CD8-positive, alpha-beta memory T cell (primary cell): ENCODE measurements around the gene DGKD. TPM values are rescaled to one million over a fixed set of nuclear protein-coding genes. Genes with fewer than 3 reads are reported as not detected.
A peak's percentile ranks its signal among the peaks of the same experiment; 100 is the strongest.

Source experiments
- CTCF ChIA-PET: fragments of 350-600 bp; sonication (Branson Sonifier 250); formaldehyde crosslinking; loops from one replicate; lab custom pipeline; 2021; ENCODE audit warnings: antibody characterized with exemption; lab: Charles Lee
- POLR2A ChIA-PET: fragments of 350-600 bp; sonication (Branson Sonifier 250); formaldehyde crosslinking; loops from one replicate; lab custom pipeline; 2021; ENCODE audit warnings: antibody characterized with exemption; lab: Charles Lee
- DNase-seq, 5 donors: peaks; one replicate each; pipeline versions ENCODE4 v3.0.0 to v3.0.0-alpha.2; 2020 to 2022; ENCODE audit warnings: mixed read lengths in 1 of 5
- H3K27ac ChIP-seq: one replicate; pipeline ENCODE4 v1.7.0; 2013; ENCODE audit warnings: low read depth, mild to moderate bottlenecking, low read length, moderate library complexity
- H3K27me3 ChIP-seq: 2 replicates; pipeline ENCODE4 v1.7.0; 2013; ENCODE audit warnings: low read length, mild to moderate bottlenecking; ENCODE audit not compliant: insufficient read depth, poor library complexity, severe bottlenecking
- H3K36me3 ChIP-seq: 2 replicates; pipeline ENCODE4 v1.7.0; 2013; ENCODE audit warnings: mild to moderate bottlenecking, low read length, moderate library complexity; ENCODE audit not compliant: insufficient read depth
- H3K4me1 ChIP-seq: 2 replicates; pipeline ENCODE4 v1.7.0; 2013; ENCODE audit warnings: mild to moderate bottlenecking, low read length, moderate library complexity; ENCODE audit not compliant: insufficient read depth
- H3K4me3 ChIP-seq: 2 replicates; pipeline ENCODE4 v1.7.0; 2013; ENCODE audit warnings: mild to moderate bottlenecking, low read length
- H3K9me3 ChIP-seq: 2 replicates; pipeline ENCODE4 v1.7.0; 2013; ENCODE audit warnings: mild to moderate bottlenecking, low read length
- H3K27ac Mint-ChIP-seq, 8 donors: one replicate each; pipeline ENCODE4 v1.8.0; 2020 to 2021; ENCODE audit warnings: mixed read lengths in 8 of 8, mild to moderate bottlenecking in 6 of 8, inconsistent platforms in 3 of 8, moderate library complexity in 3 of 8
- H3K27me3 Mint-ChIP-seq, 2 donors: one replicate each; pipeline ENCODE4 v1.8.0; 2020 to 2021; ENCODE audit warnings: mixed read lengths in 2 of 2, mild to moderate bottlenecking in 1 of 2, moderate library complexity in 1 of 2
- H3K36me3 Mint-ChIP-seq, 3 donors: one replicate each; pipeline ENCODE4 v1.8.0; 2020 to 2021; ENCODE audit warnings: mixed read lengths in 3 of 3, inconsistent platforms in 1 of 3, mild to moderate bottlenecking in 1 of 3
- H3K4me1 Mint-ChIP-seq, 3 donors: one replicate each; pipeline ENCODE4 v1.8.0; 2020 to 2021; ENCODE audit warnings: mixed read lengths in 3 of 3, inconsistent platforms in 1 of 3, mild to moderate bottlenecking in 1 of 3
- H3K4me3 Mint-ChIP-seq, 7 donors: one replicate each; pipeline ENCODE4 v1.8.0; 2020 to 2021; ENCODE audit warnings: mixed read lengths in 7 of 7, mild to moderate bottlenecking in 6 of 7, moderate library complexity in 4 of 7, inconsistent platforms in 2 of 7
- H3K9me3 Mint-ChIP-seq, 5 donors: one replicate each; pipeline ENCODE4 v1.8.0; 2020 to 2022; ENCODE audit warnings: mixed read lengths in 5 of 5, mild to moderate bottlenecking in 3 of 5, moderate library complexity in 2 of 5, inconsistent platforms in 1 of 5
- polyA plus RNA-seq: library from polyadenylated mRNA; unstranded; fragments of 300-500 nt; fragmentation: Illumina TruSeq; gene quantifications from one replicate; pipeline ENCODE4 v1.2.3, GENCODE V29; 2021
- total RNA-seq, 2 experiments: library from RNA; stranded (reverse); gene quantifications; one replicate each; pipeline ENCODE4 v1.2.3, GENCODE V29; 2021

The DGKD gene
- total and polyA plus RNA-seq, 3 experiments from 2014 or later: 32.6 to 61.9 (median 54.2) TPM

DNA sequence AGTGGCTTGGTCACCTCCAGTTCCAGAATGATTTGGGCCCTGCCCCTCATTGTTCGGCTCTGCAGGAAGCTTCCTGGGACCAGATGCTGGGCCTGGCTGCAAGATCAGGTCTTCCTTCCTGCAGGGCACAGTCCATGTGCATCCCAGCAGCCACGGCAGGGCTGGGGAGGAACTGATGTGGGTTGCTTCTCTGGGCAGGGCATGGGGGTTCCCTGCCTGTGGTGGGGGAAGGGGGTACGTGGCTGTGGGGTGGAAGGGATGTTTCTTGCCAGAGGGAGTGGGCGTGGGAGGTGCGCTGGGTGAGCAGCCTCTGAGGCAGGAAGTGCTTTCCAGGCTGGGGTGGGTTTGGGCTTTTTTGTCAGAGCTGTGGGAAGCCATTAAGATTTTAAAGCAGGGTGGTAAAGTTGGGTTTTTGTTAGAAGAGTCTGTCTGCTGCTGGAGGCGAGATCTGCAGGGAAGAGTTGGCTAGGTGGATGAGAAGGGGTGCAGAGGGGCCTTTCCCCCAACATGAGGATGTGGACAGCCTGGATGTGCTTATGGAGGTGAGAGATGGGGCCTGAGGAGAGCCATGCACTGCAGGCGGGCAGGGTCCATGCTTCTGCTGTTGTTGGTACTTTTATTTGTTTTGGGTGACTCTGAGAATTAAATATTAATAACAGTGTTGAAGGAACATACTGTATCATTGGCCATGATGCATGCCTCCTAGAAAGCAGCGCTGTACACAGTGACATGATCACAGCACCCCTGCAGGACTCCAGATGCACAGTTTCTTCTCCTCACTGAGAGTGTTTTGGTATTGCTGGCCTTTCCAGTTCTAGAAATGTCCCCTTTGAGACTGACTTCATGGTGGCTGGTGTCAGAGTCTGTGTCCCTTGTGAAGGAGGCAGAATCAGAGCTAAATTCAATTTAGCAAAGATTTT lies 45.3 kb downstream of the DGKD start:
- peak in 2 of 5 donors; percentile 21 to 69 for DNase-seq
- no peaks in the 10 kb centered on the region for H3K27me3 Mint-ChIP-seq
- Histone ChIP-seq H3K9me3 (no peaks in the 10 kb centered on the region), H3K27ac (no peak overlapping the region), H3K4me1 (peaks cover 51% of the 10 kb centered on the region), H3K4me3 (peak overlapping the region; percentile 15), H3K27me3 (no peaks in the 10 kb centered on the region), H3K36me3 (no peaks in the 10 kb centered on the region)
- CTCF ChIA-PET: interaction anchor here (1.6 to 11.2 kb wide), 3 partner anchors 20 to 66 kb away, joined by 4 to 239 read pairs (median 151); no protein-coding TSS in a partner anchor
- H3K4me1 Mint-ChIP-seq: peaks cover 57 to 76% (median 58%) of the 10 kb centered on the region in 3 donors
- peak overlapping the region in 6 of 7 donors; percentile 29 to 68 (median 38) for H3K4me3 Mint-ChIP-seq
- H3K9me3 Mint-ChIP-seq: no peaks in the 10 kb centered on the region
- H3K36me3 Mint-ChIP-seq: peaks cover 6 to 50% (median 11%) of the 10 kb centered on the region in 3 donors
- POLR2A ChIA-PET: no interaction called here
- H3K27ac Mint-ChIP-seq: peak overlapping the region; percentile 2 to 95 (median 80)

- no peaks in the 10 kb centered on the region for H3K27me3 Mint-ChIP-seq
- DNase-seq: no peak
- Histone ChIP-seq H3K4me3 (peak overlapping the region; percentile 15), H3K4me1 (peaks cover 49% of the 10 kb centered on the region), H3K27me3 (no peaks in the 10 kb centered on the region), H3K9me3 (no peaks in the 10 kb centered on the region), H3K36me3 (no peaks in the 10 kb centered on the region), H3K27ac (no peak overlapping the region)
- peak overlapping the region; percentile 52 to 97 (median 80) for H3K27ac Mint-ChIP-seq
- ChIA-PET CTCF (interaction anchor here (0.6 to 11.2 kb wide), 4 partner anchors 9 to 47 kb away, joined by 3 to 239 read pairs (median 77); no protein-coding TSS in a partner anchor), POLR2A (no interaction called here)
- H3K4me1 Mint-ChIP-seq: peaks cover 54 to 74% (median 56%) of the 10 kb centered on the region in 3 donors
- peak overlapping the region in 6 of 7 donors; percentile 27 to 69 (median 40) for H3K4me3 Mint-ChIP-seq
- H3K36me3 Mint-ChIP-seq: peaks cover 6 to 47% (median 13%) of the 10 kb centered on the region in 3 donors
- H3K9me3 Mint-ChIP-seq: no peaks in the 10 kb centered on the region
These were observed 46.0 kb downstream of the DGKD start for GRCh38 chr2:233400341-233400740.

DNA sequence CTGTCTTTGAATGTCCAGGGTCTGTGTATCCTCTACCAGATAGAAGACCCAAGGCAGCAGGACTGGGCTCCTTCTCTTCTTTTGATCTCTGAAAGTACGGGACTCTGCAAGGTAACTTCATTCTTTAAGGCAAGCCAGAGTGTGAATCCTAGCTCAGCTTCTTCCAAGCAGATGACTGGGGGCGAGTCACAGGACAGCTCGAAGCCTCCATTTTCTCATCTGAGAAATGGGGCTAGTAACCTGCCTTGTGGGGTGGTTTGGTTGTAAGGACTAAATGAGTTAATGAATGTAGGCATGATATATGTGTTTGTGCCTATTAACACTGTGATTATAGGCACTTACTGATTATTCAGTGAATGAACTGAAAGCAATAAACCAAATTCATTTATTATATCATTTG lies 46.7 kb downstream of the DGKD start:
- CTCF ChIA-PET: interaction anchor here (0.6 to 11.2 kb wide), 4 partner anchors 9 to 47 kb away, joined by 3 to 239 read pairs (median 77); no protein-coding TSS in a partner anchor
- POLR2A ChIA-PET: interaction anchor here (0.7 kb wide), 1 partner anchor 13 kb away, joined by 3 read pairs; no protein-coding TSS in a partner anchor
- peaks cover 51 to 75% (median 53%) of the 10 kb centered on the region in 3 donors for H3K4me1 Mint-ChIP-seq
- Histone ChIP-seq H3K36me3 (no peaks in the 10 kb centered on the region), H3K27me3 (no peaks in the 10 kb centered on the region), H3K27ac (no peak overlapping the region), H3K4me1 (peaks cover 49% of the 10 kb centered on the region), H3K4me3 (no peak overlapping the region), H3K9me3 (no peaks in the 10 kb centered on the region)
- H3K9me3 Mint-ChIP-seq: no peaks in the 10 kb centered on the region
- peak overlapping the region in 3 of 7 donors; percentile 27 to 59 (median 32) for H3K4me3 Mint-ChIP-seq
- H3K27ac Mint-ChIP-seq: peak overlapping the region; percentile 52 to 97 (median 80)
- no peaks in the 10 kb centered on the region for H3K27me3 Mint-ChIP-seq
- H3K36me3 Mint-ChIP-seq: peaks cover 6 to 43% (median 11%) of the 10 kb centered on the region in 3 donors
- DNase-seq: no peak

DNA sequence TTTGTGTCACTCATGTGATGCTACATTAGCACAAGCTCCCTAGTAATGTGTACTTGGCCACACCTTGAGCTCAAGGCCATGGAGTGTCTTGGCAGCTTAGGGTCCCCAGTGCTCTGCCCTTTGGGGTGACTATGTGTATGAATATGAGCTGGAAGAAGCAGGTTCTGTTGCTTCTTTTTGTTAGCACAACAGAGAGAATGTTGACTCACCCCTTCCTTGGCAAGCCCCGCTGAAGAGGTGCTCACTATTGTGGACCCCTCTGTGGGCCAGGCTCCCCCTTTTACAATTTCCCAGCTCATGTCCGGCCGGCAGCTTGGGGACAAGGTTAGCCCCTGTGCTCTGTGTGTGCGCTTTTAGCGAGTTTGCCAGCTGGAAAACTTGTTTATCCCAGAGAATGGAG lies 48.1 kb downstream of the DGKD start:
- Histone ChIP-seq H3K9me3 (no peaks in the 10 kb centered on the region), H3K36me3 (no peaks in the 10 kb centered on the region), H3K4me1 (peaks cover 49% of the 10 kb centered on the region), H3K27ac (no peak overlapping the region), H3K27me3 (no peaks in the 10 kb centered on the region), H3K4me3 (no peak overlapping the region)
- no peak for DNase-seq
- Mint-ChIP-seq H3K27me3 (no peaks in the 10 kb centered on the region), H3K9me3 (no peaks in the 10 kb centered on the region), H3K36me3 (peaks cover 0 to 48% (median 11%) of the 10 kb centered on the region in 3 donors), H3K4me3 (no peak overlapping the region), H3K4me1 (peaks cover 52 to 75% (median 54%) of the 10 kb centered on the region in 3 donors), H3K27ac (peak overlapping the region in 2 of 8 donors; percentile 19 to 58)
- POLR2A ChIA-PET: interaction anchor here (0.6 to 1.2 kb wide), 3 partner anchors 16 to 24 kb away, joined by 3 to 5 read pairs (median 4); no protein-coding TSS in a partner anchor
- CTCF ChIA-PET: interaction anchor here (1.0 to 11.2 kb wide), 4 partner anchors 17 to 46 kb away, joined by 4 to 239 read pairs (median 86); no protein-coding TSS in a partner anchor

GRCh38 chr2:233402789-233403188 lies 48.5 kb downstream of the DGKD start:
- Mint-ChIP-seq H3K36me3 (peaks cover 0 to 47% (median 11%) of the 10 kb centered on the region in 3 donors), H3K9me3 (no peaks in the 10 kb centered on the region), H3K27ac (peak overlapping the region in 2 of 8 donors; percentile 43 to 55), H3K4me1 (peaks cover 49 to 74% (median 54%) of the 10 kb centered on the region in 3 donors), H3K27me3 (no peaks in the 10 kb centered on the region), H3K4me3 (no peak overlapping the region)
- Histone ChIP-seq H3K27ac (no peak overlapping the region), H3K27me3 (no peaks in the 10 kb centered on the region), H3K36me3 (no peaks in the 10 kb centered on the region), H3K4me3 (no peak overlapping the region), H3K4me1 (peaks cover 49% of the 10 kb centered on the region), H3K9me3 (no peaks in the 10 kb centered on the region)
- ChIA-PET CTCF (interaction anchor here (1.0 to 11.2 kb wide), 4 partner anchors 17 to 45 kb away, joined by 4 to 239 read pairs (median 86); no protein-coding TSS in a partner anchor), POLR2A (interaction anchor here (0.6 to 1.1 kb wide), 2 partner anchors 17 to 25 kb away, joined by 3 to 4 read pairs; no protein-coding TSS in a partner anchor)
- no peak for DNase-seq

- ChIA-PET CTCF (interaction anchor here (1.0 to 11.2 kb wide), 15 partner anchors 9 to 108 kb away, joined by 3 to 239 read pairs (median 4); no protein-coding TSS in a partner anchor), POLR2A (interaction anchor here (0.9 to 1.0 kb wide), 3 partner anchors 15 to 39 kb away, joined by 4 to 8 read pairs (median 5); no protein-coding TSS in a partner anchor)
- DNase-seq: peak; percentile 41 to 80 (median 54)
- H3K27me3 ChIP-seq: no peaks in the 10 kb centered on the region
- no peak overlapping the region for H3K4me3 ChIP-seq
- H3K9me3 ChIP-seq: no peaks in the 10 kb centered on the region
- peaks cover 0 to 47% (median 13%) of the 10 kb centered on the region in 3 donors for H3K36me3 Mint-ChIP-seq
- no peak overlapping the region for H3K4me3 Mint-ChIP-seq
- H3K27ac Mint-ChIP-seq: peak overlapping the region in 7 of 8 donors; percentile 6 to 81 (median 73)
- no peaks in the 10 kb centered on the region for H3K9me3 Mint-ChIP-seq
- H3K4me1 ChIP-seq: peaks cover 55% of the 10 kb centered on the region
- H3K4me1 Mint-ChIP-seq: peaks cover 54 to 77% (median 57%) of the 10 kb centered on the region in 3 donors
- H3K36me3 ChIP-seq: no peaks in the 10 kb centered on the region
- no peak overlapping the region for H3K27ac ChIP-seq
- H3K27me3 Mint-ChIP-seq: no peaks in the 10 kb centered on the region
These were observed 49.9 kb downstream of the DGKD start for GRCh38 chr2:233404222-233404621.

- Mint-ChIP-seq H3K27me3 (peaks cover 0 to 1% of the 10 kb centered on the region in 2 donors), H3K36me3 (peaks cover 6 to 40% (median 13%) of the 10 kb centered on the region in 3 donors), H3K27ac (peak overlapping the region in 6 of 8 donors; percentile 23 to 78 (median 60)), H3K4me1 (peaks cover 57 to 80% (median 60%) of the 10 kb centered on the region in 3 donors), H3K4me3 (no peak overlapping the region), H3K9me3 (peaks cover 0 to 5% (median 4%) of the 10 kb centered on the region in 5 donors)
- H3K4me3 ChIP-seq: no peak overlapping the region
- DNase-seq: no peak
- H3K27ac ChIP-seq: no peak overlapping the region
- no peaks in the 10 kb centered on the region for H3K27me3 ChIP-seq
- CTCF ChIA-PET: interaction anchor here (1.6 to 11.2 kb wide), 3 partner anchors 11 to 35 kb away, joined by 3 to 239 read pairs (median 151); no protein-coding TSS in a partner anchor
- no peaks in the 10 kb centered on the region for H3K9me3 ChIP-seq
- H3K4me1 ChIP-seq: peaks cover 55% of the 10 kb centered on the region
- H3K36me3 ChIP-seq: no peaks in the 10 kb centered on the region
- POLR2A ChIA-PET: interaction anchor here (1.9 kb wide), 1 partner anchor 12 kb away, joined by 4 read pairs; no protein-coding TSS in a partner anchor
These were observed 52.6 kb downstream of the DGKD start for GRCh38 chr2:233406865-233407264.
